Nephron (organoid): Measurements from ENCODE around the gene SF3A2.

Experiments used
- H3K27ac Mint-ChIP-seq, 3 experiments: 2 replicates each; pipeline ENCODE4 v1.8.0; 2020; ENCODE audit warnings: mixed read lengths in 3 of 3, mild to moderate bottlenecking in 2 of 3, moderate library complexity in 1 of 3
- H3K27me3 Mint-ChIP-seq: 2 replicates; pipeline ENCODE4 v1.8.0; 2021; ENCODE audit warnings: low read depth, mild to moderate bottlenecking, moderate library complexity, mixed read lengths
- H3K36me3 Mint-ChIP-seq: 2 replicates; pipeline ENCODE4 v1.8.0; 2020; ENCODE audit warnings: low read depth, mixed read lengths
- H3K4me1 Mint-ChIP-seq: 2 replicates; pipeline ENCODE4 v1.8.0; 2020; ENCODE audit warnings: mixed read lengths
- H3K4me3 Mint-ChIP-seq, 3 experiments: 2 replicates each; pipeline ENCODE4 v1.8.0; 2020; ENCODE audit warnings: mild to moderate bottlenecking in 3 of 3, mixed read lengths in 3 of 3, moderate library complexity in 2 of 3
- H3K9me3 Mint-ChIP-seq: 2 replicates; pipeline ENCODE4 v1.8.0; 2020; ENCODE audit warnings: mixed read lengths
- CTCF ChIP-seq, 3 experiments: fragments of 200-600 bp; sonication (generic); IDR thresholded peaks; one replicate each; pipeline ENCODE4 v1.5.0; 2021; ENCODE audit warnings: antibody characterized with exemption in 3 of 3; ENCODE audit not compliant: unreplicated experiment in 3 of 3

Gene SF3A2

GRCh38 chr19:2282062-2282861, 45.6 kb downstream of the SF3A2 start, which contains the start of gene PEAK3:
PEAK3 (minus strand) TSS chr19:2282175; CDS start chr19:2280931, 1,244 bp downstream.
- Mint-ChIP-seq H3K4me1 (no peaks in the 10 kb centered on the region), H3K9me3 (no peaks in the 10 kb centered on the region), H3K27me3 (peaks cover 50% of the 10 kb centered on the region), H3K4me3 (peak within 1 kb of the TSS; percentile 41 to 63 (median 62)), H3K36me3 (peaks cover 1% of the 10 kb centered on the region), H3K27ac (peak within 1 kb of the TSS in 1 of 3 experiments; percentile 78)
- TF ChIP-seq CTCF (IDR thresholded peaks at IDR 0.05; ENCODE audit: unreplicated experiment in 3 of 3), result no peak

DNA sequence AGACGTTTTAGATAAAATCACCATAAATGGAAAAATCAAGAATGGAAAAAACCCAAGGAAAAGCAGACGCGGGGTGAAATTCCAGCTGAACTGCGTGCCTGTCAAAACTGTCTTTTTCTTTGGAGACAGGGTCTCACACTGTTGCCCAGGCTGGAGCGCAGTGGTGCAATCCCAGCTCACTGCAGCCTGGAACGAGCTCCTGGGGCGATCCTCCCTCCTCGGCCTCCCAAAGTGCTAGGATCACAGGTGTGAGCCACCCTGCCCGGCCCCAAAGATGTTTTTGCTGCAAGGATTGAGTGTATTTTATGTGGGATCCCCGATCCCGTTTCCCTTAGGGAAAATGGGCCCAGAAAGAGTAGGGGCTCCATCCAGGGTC, 46.2 kb downstream of the SF3A2 start:
- no peaks in the 10 kb centered on the region for H3K36me3 Mint-ChIP-seq
- TF ChIP-seq CTCF (IDR thresholded peaks at IDR 0.05; ENCODE audit: unreplicated experiment in 3 of 3), result no peak
- H3K27me3 Mint-ChIP-seq, result peaks cover 56% of the 10 kb centered on the region
- peak overlapping the region; percentile 41 to 63 (median 60) for H3K4me3 Mint-ChIP-seq
- no peaks in the 10 kb centered on the region for H3K9me3 Mint-ChIP-seq
- H3K27ac Mint-ChIP-seq, result peak overlapping the region in 1 of 3 experiments; percentile 78
- H3K4me1 Mint-ChIP-seq, result no peaks in the 10 kb centered on the region

DNA sequence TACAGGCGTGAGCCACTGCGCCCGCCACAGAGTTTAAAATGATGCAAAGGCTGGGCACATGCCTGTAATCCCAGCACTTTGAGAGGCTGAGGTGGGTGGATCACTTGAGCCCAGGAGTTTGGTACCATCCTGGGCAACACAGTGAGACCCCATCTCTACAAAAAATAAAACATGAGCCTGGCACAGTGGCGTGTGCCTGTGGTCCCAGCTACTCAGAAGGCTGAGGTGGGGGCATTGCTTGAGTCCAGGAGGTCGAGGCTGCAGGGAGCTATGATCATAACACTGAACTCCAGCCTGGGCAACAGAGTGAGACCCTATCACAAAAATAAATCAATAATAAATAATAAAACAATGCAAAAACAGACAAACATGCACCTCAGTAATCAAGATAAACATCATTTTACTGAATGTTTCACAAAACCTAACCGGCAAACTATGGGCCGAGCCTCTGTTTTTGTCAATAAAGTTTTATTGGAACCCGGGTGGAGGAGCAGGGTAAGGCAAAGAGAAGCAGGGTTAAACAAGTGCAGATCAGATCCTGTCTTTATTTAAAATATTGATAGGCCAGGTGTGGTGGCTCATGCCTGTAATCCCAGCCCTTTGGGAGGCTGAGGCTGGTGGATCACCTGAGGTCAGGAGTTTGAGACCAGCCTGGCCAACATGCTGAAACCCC, 47.3 kb downstream of the SF3A2 start:
- no peaks in the 10 kb centered on the region for H3K9me3 Mint-ChIP-seq
- TF ChIP-seq CTCF (IDR thresholded peaks at IDR 0.05; ENCODE audit: unreplicated experiment in 3 of 3), result no peak
- no peaks in the 10 kb centered on the region for H3K36me3 Mint-ChIP-seq

GRCh38 chr19:2286402-2287140, 49.9 kb downstream of the SF3A2 start:
- peaks cover 84% of the 10 kb centered on the region for H3K27me3 Mint-ChIP-seq
- no peaks in the 10 kb centered on the region for H3K36me3 Mint-ChIP-seq
- H3K27ac Mint-ChIP-seq, result no peak overlapping the region
- H3K4me3 Mint-ChIP-seq, result no peak overlapping the region
- peaks cover 5% of the 10 kb centered on the region for H3K4me1 Mint-ChIP-seq
- no peak for TF ChIP-seq CTCF (IDR thresholded peaks at IDR 0.05; ENCODE audit: unreplicated experiment in 3 of 3)
- no peaks in the 10 kb centered on the region for H3K9me3 Mint-ChIP-seq

More for the DNA sequence above, 47.3 kb downstream of the SF3A2 start:
- Mint-ChIP-seq H3K4me1 (peaks cover 4% of the 10 kb centered on the region), H3K27ac (no peak overlapping the region), H3K27me3 (peaks cover 65% of the 10 kb centered on the region), H3K4me3 (no peak overlapping the region)

GRCh38 chr19:2287585-2288337, 51.1 kb downstream of the SF3A2 start:
- TF ChIP-seq CTCF (IDR thresholded peaks at IDR 0.05; ENCODE audit: unreplicated experiment in 3 of 3), result no peak
- Mint-ChIP-seq H3K9me3 (no peaks in the 10 kb centered on the region), H3K27ac (no peak overlapping the region), H3K36me3 (no peaks in the 10 kb centered on the region), H3K27me3 (peaks cover 85% of the 10 kb centered on the region), H3K4me1 (peaks cover 5% of the 10 kb centered on the region), H3K4me3 (no peak overlapping the region)
